HepG2 (cell line): ENCODE measurements around the gene DSG4. TPM values are rescaled to one million over a fixed set of nuclear protein-coding genes. Genes with fewer than 3 reads are reported as not detected.

ENCODE experiments used
- ATAC-seq: fragments of 200-7000 bp; cut with Tn5 transposase; 3 replicates; pipeline ENCODE4 v1.9.1; 2020; ENCODE audit warnings: mild to moderate bottlenecking, moderate library complexity
- BruUV-seq: library from RNA; stranded (reverse); fragments of 400-500 nt; replicated peaks from 2 replicates; lab custom pipeline; 2021; lab: Mats Ljungman, UMichigan
- CTCF ChIA-PET: fragments of 300-600 bp; formaldehyde crosslinking; extraction: SDS; loops from one replicate; lab custom pipeline; 2021; ENCODE audit warnings: low total read pairs, inconsistent platforms, low intra/inter-chr PET ratio; lab: Yijun Ruan, JAX
- POLR2A ChIA-PET: fragments of 350-600 bp; sonication (Branson Sonifier 250); formaldehyde crosslinking; loops from one replicate; lab custom pipeline; 2020; ENCODE audit warnings: antibody characterized with exemption, inconsistent platforms; lab: Yijun Ruan, JAX
- DNase-seq: peaks from one replicate; pipeline ENCODE4 v3.0.0-alpha.2; 2015; ENCODE audit warnings: low spot score
- FAIRE-seq: peaks from 3 replicates; lab custom pipeline; 2011; peaks lifted over from hg19 to GRCh38; lab: Jason Lieb, UNC
- H2AFZ ChIP-seq: one replicate; pipeline ENCODE4 v1.6.1; 2011; ENCODE audit warnings: low read length, inconsistent platforms
- H3K27ac ChIP-seq: fragments of 300-600 bp; 3 replicates; pipeline ENCODE4 v1.8.0; 2011; ENCODE audit warnings: mixed run types, mild to moderate bottlenecking, mixed read lengths, low read length, inconsistent platforms; ENCODE audit not compliant: insufficient read depth; ENCODE audit errors: extremely low read length
- H3K27me3 ChIP-seq, 2 experiments: fragments of 200-600 bp in 1 of 2; 2 replicates in 1 of 2; 3 replicates in 1 of 2; pipeline versions ENCODE4 v1.6.0 to v1.8.0; 2011; ENCODE audit warnings: low read length in 2 of 2, mild to moderate bottlenecking in 2 of 2, moderate library complexity in 2 of 2, inconsistent platforms in 1 of 2; ENCODE audit not compliant: insufficient read depth in 2 of 2, control insufficient read depth in 1 of 2
- H3K36me3 ChIP-seq, 2 experiments: fragments of 200-600 bp in 1 of 2; replicated peaks in 1 of 2; 2 replicates in 1 of 2; 3 replicates in 1 of 2; pipeline versions ENCODE4 v1.5.1 to v1.8.0; 2011; ENCODE audit warnings: low read length in 2 of 2, inconsistent platforms in 1 of 2; ENCODE audit not compliant: insufficient read depth in 2 of 2, control insufficient read depth in 1 of 2
- H3K4me1 ChIP-seq: 2 replicates; pipeline ENCODE4 v1.5.1; 2012; ENCODE audit warnings: low read length, inconsistent platforms; ENCODE audit not compliant: insufficient read depth
- H3K4me2 ChIP-seq: 2 replicates; pipeline ENCODE4 v1.6.0; 2011; ENCODE audit warnings: low read depth, low read length, inconsistent platforms
- H3K4me3 ChIP-seq, 3 experiments: fragments of 200-600 bp in 1 of 3; sonication (generic), shearing (Covaris generic) in 1 of 3; replicated peaks in 1 of 3; 2 replicates each; pipeline ENCODE4 v1.5.1; 2011 to 2016; ENCODE audit warnings: low read length in 3 of 3, inconsistent platforms in 2 of 3, low read depth in 2 of 3, mild to moderate bottlenecking in 2 of 3, control low read depth in 1 of 3, mixed read lengths in 1 of 3; ENCODE audit not compliant: insufficient read depth in 1 of 3
- H3K79me2 ChIP-seq: one replicate; pipeline ENCODE4 v1.6.1; 2011; ENCODE audit warnings: low read length, inconsistent platforms; ENCODE audit not compliant: insufficient read depth
- H3K9ac ChIP-seq: 2 replicates; pipeline ENCODE4 v1.6.0; 2011; ENCODE audit warnings: mild to moderate bottlenecking, low read depth, low read length, inconsistent platforms; ENCODE audit not compliant: insufficient read depth
- H3K9me3 ChIP-seq: 2 replicates; pipeline ENCODE4 v1.5.1; 2012; ENCODE audit warnings: mild to moderate bottlenecking, low read length
- H4K20me1 ChIP-seq: 2 replicates; pipeline ENCODE4 v1.6.0; 2011; ENCODE audit warnings: inconsistent platforms, mild to moderate bottlenecking, low read length, moderate library complexity; ENCODE audit not compliant: insufficient read depth
- ATM ChIP-seq: fragments of 450-650 bp; IDR thresholded peaks from 2 replicates; pipeline ENCODE4 v1.7.1; 2017; ENCODE audit warnings: mild to moderate bottlenecking, borderline replicate concordance
- E2F2 ChIP-seq: sonication (generic); formaldehyde crosslinking; IDR thresholded peaks from 2 replicates; pipeline ENCODE4 v1.4.0; 2020; ENCODE audit warnings: missing genetic modification reagents, borderline replicate concordance
- RFX5 ChIP-seq: IDR thresholded peaks from 2 replicates; pipeline ENCODE4 v1.6.1; 2011; ENCODE audit warnings: low read depth, low read length, improper control_type of control experiment
- SNAPC2 ChIP-seq: sonication (generic); formaldehyde crosslinking; IDR thresholded peaks from 2 replicates; pipeline ENCODE4 v1.8.1; 2022; ENCODE audit warnings: mild to moderate bottlenecking, missing genetic modification reagents
- SUZ12 ChIP-seq: fragments of 150-350 bp; IDR thresholded peaks from 2 replicates; pipeline ENCODE4 v1.6.1; 2014; ENCODE audit warnings: low read depth, low read length
- TARDBP ChIP-seq: sonication (generic); formaldehyde crosslinking; IDR thresholded peaks from 2 replicates; pipeline ENCODE4 v1.8.0; 2022; ENCODE audit warnings: mild to moderate bottlenecking, missing genetic modification reagents
- ZNF138 ChIP-seq: sonication (generic); formaldehyde crosslinking; IDR thresholded peaks from 2 replicates; pipeline ENCODE4 v1.5.0; 2020; ENCODE audit warnings: mild to moderate bottlenecking, low read depth, missing genetic modification reagents
- ZNF207 ChIP-seq: fragments of 450-650 bp; IDR thresholded peaks from 2 replicates; pipeline ENCODE4 v1.6.1; 2016; ENCODE audit warnings: antibody characterized with exemption, borderline replicate concordance
- ZNF24 ChIP-seq: fragments of 450-650 bp; IDR thresholded peaks from 2 replicates; pipeline ENCODE4 v1.6.1; 2017; ENCODE audit warnings: antibody characterized with exemption, mild to moderate bottlenecking
- ZNF317 ChIP-seq: sonication (generic); formaldehyde crosslinking; IDR thresholded peaks from 2 replicates; pipeline ENCODE4 v1.5.0; 2020; ENCODE audit warnings: mild to moderate bottlenecking, missing genetic modification reagents
- ZNF337 ChIP-seq: sonication (generic); formaldehyde crosslinking; IDR thresholded peaks from 2 replicates; pipeline ENCODE4 v1.5.1; 2020; ENCODE audit warnings: missing genetic modification reagents, low read depth, mild to moderate bottlenecking, borderline replicate concordance
- ZNF354B ChIP-seq: sonication (generic); formaldehyde crosslinking; IDR thresholded peaks from 2 replicates; pipeline ENCODE4 v1.8.0; 2022; ENCODE audit warnings: mild to moderate bottlenecking, missing genetic modification reagents
- ZNF609 ChIP-seq: sonication (generic); formaldehyde crosslinking; IDR thresholded peaks from 2 replicates; pipeline ENCODE4 v1.4.0; 2020; ENCODE audit warnings: mild to moderate bottlenecking, missing genetic modification reagents, borderline replicate concordance
- ZNF703 ChIP-seq: sonication (generic); formaldehyde crosslinking; IDR thresholded peaks from 2 replicates; pipeline ENCODE4 v1.5.1; 2020; ENCODE audit warnings: missing genetic modification reagents, mild to moderate bottlenecking, moderate library complexity, borderline replicate concordance
- ZNF850 ChIP-seq: sonication (generic); formaldehyde crosslinking; conservative IDR thresholded peaks from 2 replicates; pipeline ENCODE4 v1.9.0; 2021; ENCODE audit warnings: mild to moderate bottlenecking, missing genetic modification reagents
- ZNF883 ChIP-seq: sonication (generic); formaldehyde crosslinking; IDR thresholded peaks from 2 replicates; pipeline ENCODE4 v1.5.1; 2020; ENCODE audit warnings: mild to moderate bottlenecking, missing genetic modification reagents; ENCODE audit errors: not compliant biosample characterization
- WGBS: methylation state at CpG from one replicate; pipeline ENCODE4 v1.1.6; 2017; ENCODE audit warnings: low lambda C conversion rate; 5-methylcytosine and 5-hydroxymethylcytosine counted together
- in situ Hi-C: cut with HindIII; loops from 2 replicates; pipeline ENCODE4 v1.10.0; 2017; ENCODE audit warnings: low pct_unique_long_range_greater_than_20kb; ENCODE audit not compliant: extremely low pct_ligation_motif_present
- intact Hi-C: fragments of 100-400 bp; cut with micrococcal nuclease; formaldehyde crosslinking; loops from one replicate; pipeline ENCODE4 v1.10.0; 2022; ENCODE audit not compliant: unreplicated experiment
- polyA plus RNA-seq, 8 experiments: library from polyadenylated mRNA; depleted of rRNA in 3 of 8; stranded (reverse) in 7 of 8; unstranded in 1 of 8; fragments of >200 nt; fragmentation: Illumina TruSeq in 4 of 8; extraction: Trizol in 4 of 8; gene quantifications; 2 replicates each; pipeline versions ENCODE4 v1.2.1 to v1.2.3, GENCODE V29; 2011 to 2016; ENCODE audit warnings: low read depth in 4 of 8, missing spikeins in 1 of 8, mixed read lengths in 1 of 8; ENCODE audit not compliant: insufficient read depth in 1 of 8
- total RNA-seq, 5 experiments: library from RNA; depleted of rRNA; stranded (reverse); fragments of >200 nt; fragmentation: Illumina TruSeq; extraction: Trizol; gene quantifications; 2 replicates each; pipeline ENCODE4 v1.2.3, GENCODE V29; 2016; ENCODE audit warnings: low read depth in 1 of 5
- TF ChIP-seq, protein P1 (sequence below): IDR thresholded peaks from 2 replicates; pipeline ENCODE4 v1.6.1; 2016

The DSG4 gene
- total and polyA plus RNA-seq, 2 of the 13 experiments (the other 11 are each of a cell fraction or from before 2014, with no cell fraction given), result 0.07 TPM; not detected in 1

DNA sequence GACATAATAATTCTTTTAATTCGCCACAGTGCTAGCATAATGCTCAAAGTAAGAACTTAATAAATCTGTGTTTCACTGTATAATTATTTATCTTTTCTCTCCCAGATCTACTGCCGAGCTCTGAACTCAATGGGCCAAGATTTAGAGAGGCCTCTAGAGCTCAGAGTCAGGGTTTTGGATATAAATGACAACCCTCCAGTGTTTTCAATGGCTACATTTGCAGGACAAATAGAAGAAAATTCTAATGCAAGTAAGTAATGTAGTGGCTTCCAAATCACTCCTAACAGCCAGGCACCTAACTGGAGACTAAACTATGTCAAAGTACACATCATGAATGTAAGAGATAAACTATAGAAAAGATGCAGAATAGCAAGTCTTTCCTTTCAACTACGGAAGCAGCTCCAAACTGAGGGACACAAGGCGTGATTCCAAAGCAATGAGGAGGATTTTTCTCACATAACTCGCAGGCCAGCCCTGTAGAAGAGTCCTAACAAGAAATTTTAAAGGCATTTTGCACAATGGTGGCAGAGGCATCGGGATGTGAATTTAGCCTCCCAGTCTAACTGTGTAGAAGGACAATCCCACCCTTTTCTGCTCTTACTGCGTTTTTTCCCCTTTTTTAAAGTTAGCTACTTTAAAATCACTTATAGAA, 46.7 kb upstream of the DSG4 start:
- BruUV-seq, result no TSS peak

More for the DNA sequence above, 46.7 kb upstream of the DSG4 start:
- no peak overlapping the region for H3K4me2 ChIP-seq
- no peaks in the 10 kb centered on the region for H3K27me3 ChIP-seq
- no peak overlapping the region for H2AFZ ChIP-seq
- H3K9ac ChIP-seq, result no peak overlapping the region
- H3K27ac ChIP-seq, result no peak overlapping the region
- no peaks in the 10 kb centered on the region for H3K4me1 ChIP-seq
- in situ Hi-C loops (no loop called here), intact Hi-C loops (no loop called here)
- FAIRE-seq (no peak), DNase-seq (no peak), ATAC-seq (no peak)
- H3K79me2 ChIP-seq, result no peaks in the 10 kb centered on the region
- no peaks in the 10 kb centered on the region for H4K20me1 ChIP-seq
- H3K4me3 ChIP-seq, result no peak overlapping the region
- WGBS, result 21% methylated on average over 7 of the region's 7 CpGs
- ChIA-PET CTCF (no interaction called here), POLR2A (no interaction called here)
- H3K36me3 ChIP-seq, result no peaks in the 10 kb centered on the region
- H3K9me3 ChIP-seq, result no peaks in the 10 kb centered on the region
- TF ChIP-seq ZNF850 (CRISPR knock-in tag), result no peak
- no peak for TF ChIP-seq ZNF207
- no peak for TF ChIP-seq ZNF138
- TF ChIP-seq SNAPC2 (CRISPR knock-in tag), result no peak
- TF ChIP-seq ZNF609 (CRISPR knock-in tag), result no peak
- no peak for TF ChIP-seq ZNF24
- TF ChIP-seq ZNF337 (CRISPR knock-in tag), result no peak
- TF ChIP-seq, protein P1, sequence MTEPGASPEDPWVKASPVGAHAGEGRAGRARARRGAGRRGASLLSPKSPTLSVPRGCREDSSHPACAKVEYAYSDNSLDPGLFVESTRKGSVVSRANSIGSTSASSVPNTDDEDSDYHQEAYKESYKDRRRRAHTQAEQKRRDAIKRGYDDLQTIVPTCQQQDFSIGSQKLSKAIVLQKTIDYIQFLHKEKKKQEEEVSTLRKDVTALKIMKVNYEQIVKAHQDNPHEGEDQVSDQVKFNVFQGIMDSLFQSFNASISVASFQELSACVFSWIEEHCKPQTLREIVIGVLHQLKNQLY, result no peak
- no peak for TF ChIP-seq TARDBP (CRISPR knock-in tag)
- TF ChIP-seq SUZ12, result no peak
- TF ChIP-seq RFX5, result no peak
- TF ChIP-seq ATM, result no peak
- TF ChIP-seq E2F2 (CRISPR knock-in tag), result no peak
- TF ChIP-seq ZNF317 (CRISPR knock-in tag), result no peak
- TF ChIP-seq ZNF354B (CRISPR knock-in tag), result no peak
- no peak for TF ChIP-seq ZNF703 (CRISPR knock-in tag)
- TF ChIP-seq ZNF883 (CRISPR knock-in tag), result no peak
